MM.1S (cell line): Measurements from ENCODE around the gene GARNL3.

Experiments used
- EZH2phosphoT487 ChIP-seq: fragments of 300-600 bp; sonication (generic); IDR thresholded peaks from 2 replicates; pipeline ENCODE4 v1.6.1; 2018; ENCODE audit warnings: antibody characterized with exemption, low read length
- TF ChIP-seq, protein P1 (sequence below): fragments of 300-600 bp; sonication (generic); IDR thresholded peaks from 2 replicates; pipeline ENCODE4 v1.5.1; 2016; ENCODE audit warnings: antibody characterized with exemption, low read length, mixed read lengths

- no peak for TF ChIP-seq EZH2phosphoT487
- TF ChIP-seq, protein P1, sequence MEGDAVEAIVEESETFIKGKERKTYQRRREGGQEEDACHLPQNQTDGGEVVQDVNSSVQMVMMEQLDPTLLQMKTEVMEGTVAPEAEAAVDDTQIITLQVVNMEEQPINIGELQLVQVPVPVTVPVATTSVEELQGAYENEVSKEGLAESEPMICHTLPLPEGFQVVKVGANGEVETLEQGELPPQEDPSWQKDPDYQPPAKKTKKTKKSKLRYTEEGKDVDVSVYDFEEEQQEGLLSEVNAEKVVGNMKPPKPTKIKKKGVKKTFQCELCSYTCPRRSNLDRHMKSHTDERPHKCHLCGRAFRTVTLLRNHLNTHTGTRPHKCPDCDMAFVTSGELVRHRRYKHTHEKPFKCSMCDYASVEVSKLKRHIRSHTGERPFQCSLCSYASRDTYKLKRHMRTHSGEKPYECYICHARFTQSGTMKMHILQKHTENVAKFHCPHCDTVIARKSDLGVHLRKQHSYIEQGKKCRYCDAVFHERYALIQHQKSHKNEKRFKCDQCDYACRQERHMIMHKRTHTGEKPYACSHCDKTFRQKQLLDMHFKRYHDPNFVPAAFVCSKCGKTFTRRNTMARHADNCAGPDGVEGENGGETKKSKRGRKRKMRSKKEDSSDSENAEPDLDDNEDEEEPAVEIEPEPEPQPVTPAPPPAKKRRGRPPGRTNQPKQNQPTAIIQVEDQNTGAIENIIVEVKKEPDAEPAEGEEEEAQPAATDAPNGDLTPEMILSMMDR, result no peak
Measured at GRCh38 chr9:127390248-127390545, 125.6 kb downstream of the GARNL3 start.
